ENCODE measurements around the gene OR7C1.
"Not testable (repeated sequence)": the region's sequence is repeated elsewhere in the genome, so short reads cannot be mapped to it uniquely, and the experiment has no call there.

Gene OR7C1

DNA sequence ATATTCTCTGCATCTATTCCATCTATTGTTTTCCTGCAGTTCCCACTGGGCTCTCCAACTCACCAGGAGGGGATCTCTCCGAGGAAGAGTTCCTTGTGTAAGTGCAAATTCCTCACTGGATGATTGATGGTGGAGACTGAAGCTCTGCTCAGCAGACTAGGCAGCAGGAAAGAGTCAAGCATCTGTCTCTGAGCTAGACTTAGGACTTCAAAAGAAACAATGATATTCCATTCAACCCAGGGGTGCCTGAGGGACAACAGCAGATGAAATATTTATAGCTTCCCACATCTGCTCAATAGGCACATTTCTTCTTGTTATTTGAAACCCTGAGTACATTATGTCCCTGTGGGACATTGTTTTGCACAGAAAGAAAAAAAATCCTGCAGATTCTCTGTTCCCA lies at the start of gene OR7C1, which contains the start of gene OR7A5:
OR7C1 (minus strand) TSS at position 175 of the 400 bp plus-strand sequence. CDS start 35,049 bp downstream, outside the sequence.
OR7A5 (minus strand) TSS at position 175 of the 400 bp plus-strand sequence. CDS start 6,944 bp downstream, outside the sequence.
- no peak for DNase-seq (ENCODE audit: low read depth in 3 of 3)

GRCh38 chr19:14871619-14872230 lies 36.7 kb upstream of the OR7C1 start:
- DNase-seq (ENCODE audit: low read depth in 3 of 3): no peak

DNA sequence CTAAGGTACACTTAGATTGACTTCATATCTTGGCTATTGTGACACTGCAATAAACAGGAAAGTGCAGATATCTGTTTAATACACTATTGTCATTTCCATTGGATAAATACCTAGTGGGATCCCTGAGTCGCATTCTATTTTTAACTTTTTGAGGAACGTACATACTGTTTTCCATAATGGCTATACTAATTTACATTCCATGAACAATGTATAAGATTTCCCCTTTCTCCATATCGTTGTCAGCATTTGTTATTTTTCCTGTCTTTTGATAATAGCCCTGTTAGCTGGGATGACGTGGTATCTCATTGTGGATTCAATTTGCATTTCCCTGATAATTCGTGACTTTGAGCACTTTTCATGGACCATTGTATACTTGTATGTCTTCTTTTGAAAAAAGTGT lies 33.5 kb upstream of the OR7C1 start:
- DNase-seq (ENCODE audit: low read depth in 3 of 3): no peak

DNA sequence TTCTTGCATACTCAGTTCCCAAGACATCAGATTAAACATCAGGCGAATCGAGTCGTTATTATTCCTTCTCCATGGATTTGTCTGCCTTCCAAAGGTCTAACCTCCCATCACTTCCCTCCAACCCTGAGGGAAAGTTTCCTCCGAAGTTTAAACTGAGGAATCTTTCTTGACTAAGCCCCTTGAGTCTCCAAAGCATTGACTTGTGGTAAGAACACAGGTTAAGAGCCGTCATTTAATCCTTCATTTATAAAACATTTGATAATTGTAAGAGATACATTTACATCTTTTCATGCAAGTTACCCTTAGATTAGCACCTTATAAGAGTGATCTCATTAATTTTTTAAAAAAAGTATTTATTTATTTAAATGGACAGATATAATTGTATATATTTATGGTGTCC lies 13.8 kb upstream of the OR7C1 start, which contains the start of gene OR7A10:
OR7A10 (minus strand) TSS at position 101 of the 400 bp plus-strand sequence. CDS start 7,045 bp downstream, outside the sequence.
- DNase-seq (ENCODE audit: low read depth in 3 of 3): no peak

- DNase-seq (ENCODE audit: low read depth in 3 of 3): no peak
Observed at GRCh38 chr19:14843578-14843977, 8.6 kb upstream of the OR7C1 start.

- DNase-seq (ENCODE audit: low read depth in 3 of 3): no peak
Observed at GRCh38 chr19:14843169-14843568, 8.2 kb upstream of the OR7C1 start.

- no peak for DNase-seq (ENCODE audit: low read depth in 3 of 3)
Observed at GRCh38 chr19:14840206-14840605, 5.2 kb upstream of the OR7C1 start.

DNA sequence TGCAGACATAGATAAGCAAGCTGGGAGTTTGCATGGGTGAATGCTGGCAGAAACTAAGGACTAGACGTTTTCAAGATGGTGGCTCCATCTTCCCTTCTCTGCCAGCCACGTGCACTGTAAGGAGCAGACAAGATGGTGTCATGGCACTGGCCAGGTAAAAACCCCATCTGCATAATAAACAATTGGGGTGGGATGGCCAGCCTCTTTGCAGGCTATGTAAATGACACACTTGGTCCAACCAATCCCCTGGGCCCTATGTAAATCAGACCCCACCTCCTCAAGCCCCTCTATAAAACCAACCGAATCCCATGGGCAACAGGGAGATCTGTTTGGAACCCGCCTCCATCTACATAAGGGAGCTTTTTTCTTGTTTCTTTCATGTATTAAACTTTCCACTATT lies 2.4 kb upstream of the OR7C1 start:
- no peak for DNase-seq (ENCODE audit: low read depth in 3 of 3)

- DNase-seq (ENCODE audit: low read depth in 3 of 3): no peak
Observed at GRCh38 chr19:14830702-14831101, 4.3 kb downstream of the OR7C1 start.

DNA sequence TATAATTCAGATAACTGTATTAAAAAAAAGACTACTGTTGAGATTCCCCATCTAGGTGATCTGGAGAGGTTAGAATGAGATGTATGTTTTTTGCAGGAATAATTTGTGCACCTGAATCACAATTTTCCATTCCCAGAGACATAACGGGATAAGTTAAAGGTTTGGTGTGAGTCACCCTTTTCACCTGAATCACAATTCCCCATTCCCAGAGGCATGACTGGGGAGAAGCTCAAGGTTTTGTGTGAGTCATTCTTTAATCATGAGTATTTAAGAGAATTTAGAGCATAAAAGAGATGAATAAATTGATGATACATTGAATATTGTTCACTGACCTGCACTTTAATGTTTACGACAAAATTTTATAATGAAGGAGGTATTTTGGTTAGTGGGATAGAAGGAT lies 9.0 kb downstream of the OR7C1 start:
- no peak for DNase-seq (ENCODE audit: low read depth in 3 of 3)

DNA sequence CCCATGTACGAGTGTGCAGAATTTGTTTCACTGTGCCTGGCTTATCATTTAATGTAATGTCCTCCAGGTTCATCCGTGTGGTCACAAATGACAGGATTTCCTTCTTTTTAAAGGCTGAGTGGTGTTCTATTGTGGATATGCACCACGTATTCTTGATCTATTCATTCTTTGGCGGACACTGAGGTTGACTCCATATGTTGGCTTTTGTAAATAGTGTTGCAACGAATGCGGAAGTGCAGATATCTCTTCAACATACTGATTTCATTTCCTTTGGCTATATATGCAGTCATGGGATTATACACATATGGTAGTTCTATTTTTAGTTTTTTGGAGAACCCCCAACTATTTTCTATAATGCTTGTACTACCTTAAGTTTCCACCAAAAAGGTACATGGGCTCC lies 13.0 kb downstream of the OR7C1 start:
- no peak for DNase-seq (ENCODE audit: low read depth in 3 of 3)

DNA sequence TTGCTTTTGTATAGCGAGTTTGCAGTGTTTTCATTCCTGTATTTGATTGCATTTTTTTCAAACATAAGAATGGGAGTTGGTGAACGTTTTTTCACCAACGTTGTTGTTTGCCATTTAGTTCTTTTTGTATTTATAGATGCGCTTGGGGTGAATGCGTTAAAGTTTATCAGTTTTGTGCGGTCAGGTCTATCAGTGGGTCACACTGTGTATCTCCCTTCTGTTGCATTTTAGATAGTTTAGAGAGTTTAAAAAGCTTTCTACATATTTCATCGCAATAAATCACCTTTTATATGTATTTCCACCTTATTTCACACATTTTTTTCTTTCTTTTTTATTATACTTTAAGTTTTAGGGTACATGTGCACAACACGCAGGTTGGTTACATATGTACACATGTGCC lies 16.4 kb downstream of the OR7C1 start:
- no peak for DNase-seq (ENCODE audit: low read depth in 3 of 3)

- no peak for DNase-seq (ENCODE audit: low read depth in 3 of 3)
Observed at GRCh38 chr19:14817052-14817451, 17.9 kb downstream of the OR7C1 start.

GRCh38 chr19:14814982-14815652 lies 19.9 kb downstream of the OR7C1 start:
- DNase-seq (ENCODE audit: low read depth in 3 of 3): no peak

GRCh38 chr19:14809272-14810057 lies 25.5 kb downstream of the OR7C1 start:
- DNase-seq (ENCODE audit: low read depth in 3 of 3): no peak

- no peak for DNase-seq (ENCODE audit: low read depth in 3 of 3)
Observed at GRCh38 chr19:14804765-14805164, 30.2 kb downstream of the OR7C1 start.

DNA sequence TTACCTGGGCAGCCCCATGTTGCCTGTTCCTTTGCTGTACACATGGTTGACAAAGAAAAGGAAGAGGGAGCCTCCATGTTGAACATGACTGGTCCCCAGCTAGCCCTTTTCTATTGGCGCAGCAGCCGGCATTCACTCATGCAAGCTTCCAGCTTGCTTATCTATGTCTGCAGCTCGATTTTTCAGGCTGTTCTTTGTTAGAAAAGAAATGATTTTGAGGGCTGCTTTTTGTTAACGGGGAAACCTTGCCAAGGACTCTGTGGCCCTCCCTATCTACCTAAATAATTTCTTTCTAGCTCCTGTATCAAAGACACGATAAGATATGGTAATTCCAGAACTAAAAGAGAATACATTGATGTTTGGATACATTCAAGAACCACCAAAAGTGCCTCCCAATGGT lies 36.2 kb downstream of the OR7C1 start:
- DNase-seq (ENCODE audit: low read depth in 3 of 3): no peak

- DNase-seq (ENCODE audit: low read depth in 3 of 3): no peak
Observed at GRCh38 chr19:14796021-14796420, 39.0 kb downstream of the OR7C1 start.

GRCh38 chr19:14795078-14795721 lies 39.8 kb downstream of the OR7C1 start:
- no peak for DNase-seq (ENCODE audit: low read depth in 3 of 3)

DNA sequence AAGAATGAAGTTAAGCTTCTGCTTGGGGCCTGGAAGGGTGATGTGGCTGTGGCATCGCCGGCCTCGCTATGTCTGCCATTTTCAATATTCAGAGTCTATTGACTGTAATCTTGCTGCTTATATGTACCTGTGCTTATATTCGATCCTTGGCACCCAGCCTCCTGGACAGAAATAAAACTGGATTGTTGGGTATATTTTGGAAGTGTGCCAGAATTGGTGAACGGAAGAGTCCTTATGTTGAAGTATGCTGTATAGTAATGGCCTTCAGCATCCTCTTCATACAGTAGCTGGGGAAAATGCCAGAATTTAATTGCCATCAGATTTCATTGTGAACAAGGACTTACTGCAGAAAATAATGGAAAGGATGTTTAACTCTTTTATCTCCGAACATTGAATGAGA lies 42.7 kb downstream of the OR7C1 start:
- not testable (repeated sequence) for DNase-seq (ENCODE audit: low read depth in 3 of 3)

- no peak for DNase-seq (ENCODE audit: low read depth in 3 of 3)
Observed at GRCh38 chr19:14786421-14786851, 48.5 kb downstream of the OR7C1 start.

All from stimulated activated CD4-positive, alpha-beta T cell treated with anti-CD3 and anti-CD28 coated beads, TNF-alpha, amount 100 ng/mL, for 24 hours (primary cell).